K562 (cell line): ENCODE measurements around the gene POLR3C. TPM values are rescaled to one million over a fixed set of nuclear protein-coding genes. Genes with fewer than 3 reads are reported as not detected.
A peak's percentile ranks its signal among the peaks of the same experiment; 100 is the strongest.

Experiments used
- ATAC-seq: fragments of 200-7000 bp; cut with Tn5 transposase; 3 replicates; pipeline ENCODE4 v1.9.1; 2020; ENCODE audit warnings: moderate library complexity
- BruUV-seq: library from RNA; stranded (reverse); fragments of 400-500 nt; replicated peaks from 2 replicates; lab custom pipeline; 2021; lab: Mats Ljungman, UMichigan
- CTCF ChIA-PET: fragments of 300-600 bp; formaldehyde crosslinking; extraction: SDS; loops from one replicate; lab custom pipeline; 2021; ENCODE audit warnings: low intra/inter-chr PET ratio; lab: Yijun Ruan, JAX
- POLR2A ChIA-PET: fragments of 300-600, 350-650 bp; sonication (Branson Sonifier 250); formaldehyde crosslinking; extraction: SDS; loops from one replicate; lab custom pipeline; 2021; ENCODE audit warnings: antibody characterized with exemption, inconsistent platforms; lab: Yijun Ruan, JAX
- DNase-seq, 4 experiments: peaks; one replicate each; pipeline versions ENCODE4 v3.0.0 to v3.0.0-alpha.2; 2011 to 2018; ENCODE audit warnings: low spot score in 3 of 4, mixed read lengths in 3 of 4; ENCODE audit errors: extremely low read depth in 1 of 4
- FAIRE-seq: peaks from 2 replicates; lab custom pipeline; 2011; peaks lifted over from hg19 to GRCh38; lab: Jason Lieb, UNC
- H2AFZ ChIP-seq: 2 replicates; pipeline ENCODE4 v1.6.0; 2011; ENCODE audit warnings: low read depth, low read length, control low read depth, inconsistent platforms
- H3K27ac ChIP-seq: fragments of 200-600 bp; 3 replicates; pipeline ENCODE4 v1.8.0; 2011; ENCODE audit warnings: low read depth, mild to moderate bottlenecking, control low read depth, inconsistent platforms, low read length, moderate library complexity, mixed read lengths; ENCODE audit errors: extremely low read depth
- H3K27me3 ChIP-seq, 2 experiments: fragments of 300-600 bp in 1 of 2; 2 replicates in 1 of 2; 3 replicates in 1 of 2; pipeline versions ENCODE4 v1.6.0 to v1.8.0; 2011; ENCODE audit warnings: inconsistent platforms in 2 of 2, low read length in 2 of 2, mild to moderate bottlenecking in 1 of 2, mixed read lengths in 1 of 2, moderate library complexity in 1 of 2; ENCODE audit not compliant: control insufficient read depth in 2 of 2, insufficient read depth in 2 of 2
- H3K36me3 ChIP-seq: fragments of 300-600 bp; 3 replicates; pipeline ENCODE4 v1.8.0; 2011; ENCODE audit warnings: mild to moderate bottlenecking, low read length, inconsistent platforms; ENCODE audit not compliant: control insufficient read depth, insufficient read depth
- H3K4me1 ChIP-seq, 2 experiments: fragments of 200-600 bp in 1 of 2; replicated peaks in 1 of 2; 2 replicates in 1 of 2; 3 replicates in 1 of 2; pipeline versions ENCODE4 v1.5.1 to v1.8.0; 2011; ENCODE audit warnings: inconsistent platforms in 2 of 2, low read length in 2 of 2, mild to moderate bottlenecking in 1 of 2, mixed read lengths in 1 of 2, moderate library complexity in 1 of 2; ENCODE audit not compliant: control insufficient read depth in 2 of 2, insufficient read depth in 2 of 2
- H3K4me2 ChIP-seq: 2 replicates; pipeline ENCODE4 v1.6.1; 2011; ENCODE audit warnings: low read length, control low read depth, inconsistent platforms, mixed read lengths; ENCODE audit not compliant: insufficient read depth
- H3K4me3 ChIP-seq: fragments of 200-600 bp; sonication (generic), shearing (Covaris generic); 2 replicates; pipeline ENCODE4 v1.5.1; 2016; ENCODE audit warnings: control low read depth, inconsistent platforms
- H3K79me2 ChIP-seq: fragments of 200-600 bp; 3 replicates; pipeline ENCODE4 v1.8.0; 2011; ENCODE audit warnings: low read length, inconsistent platforms; ENCODE audit not compliant: control insufficient read depth, insufficient read depth
- H3K9ac ChIP-seq, 2 experiments: 2 replicates each; pipeline versions ENCODE4 v1.6.0 to v1.6.1; 2011; ENCODE audit warnings: low read depth in 2 of 2, low read length in 2 of 2, control low read depth in 1 of 2, inconsistent platforms in 1 of 2, mild to moderate bottlenecking in 1 of 2, mixed read lengths in 1 of 2; ENCODE audit not compliant: insufficient read depth in 1 of 2
- H3K9me1 ChIP-seq: one replicate; pipeline ENCODE4 v1.6.0; 2011; ENCODE audit warnings: inconsistent platforms, mild to moderate bottlenecking, low read length, moderate library complexity; ENCODE audit not compliant: control insufficient read depth, insufficient read depth
- H3K9me3 ChIP-seq: replicated peaks from 2 replicates; pipeline ENCODE4 v1.5.1; 2011; ENCODE audit warnings: low read depth, low read length, inconsistent platforms; ENCODE audit not compliant: control insufficient read depth, insufficient read depth
- H4K20me1 ChIP-seq: replicated peaks from 2 replicates; pipeline ENCODE4 v1.6.1; 2011; ENCODE audit warnings: low read length, inconsistent platforms, mixed read lengths; ENCODE audit not compliant: control insufficient read depth, insufficient read depth
- BDP1 ChIP-seq: IDR thresholded peaks from 3 replicates; pipeline ENCODE4 v1.6.1; 2011; ENCODE audit not compliant: insufficient read length, insufficient read depth
- EP400 ChIP-seq: fragments of 450-650 bp; IDR thresholded peaks from 2 replicates; pipeline ENCODE4 v1.6.1; 2017; ENCODE audit warnings: antibody characterized with exemption, mild to moderate bottlenecking, moderate library complexity
- HNRNPH1 ChIP-seq: fragments of 200-400 bp; formaldehyde crosslinking; optimal IDR thresholded peaks from 2 replicates; pipeline ENCODE3; 2017; ENCODE audit warnings: low read depth, mild to moderate bottlenecking, low read length, moderate library complexity
- KAT8 ChIP-seq: fragments of 450-650 bp; IDR thresholded peaks from 2 replicates; pipeline ENCODE4 v1.6.1; 2016; ENCODE audit warnings: low read depth, mild to moderate bottlenecking
- MAFF ChIP-seq: IDR thresholded peaks from 2 replicates; pipeline ENCODE4 v1.6.1; 2012; ENCODE audit warnings: low read length, improper control_type of control experiment
- MAZ ChIP-seq, 2 experiments: fragments of 450-650 bp in 1 of 2; sonication (generic) in 1 of 2; formaldehyde crosslinking; IDR thresholded peaks in 1 of 2; conservative IDR thresholded peaks in 1 of 2; 2 replicates each; pipeline versions ENCODE4 v1.4.0 to v1.5.0; 2020; ENCODE audit warnings: mild to moderate bottlenecking in 1 of 2, missing genetic modification reagents in 1 of 2
- NFIC ChIP-seq: fragments of 450-650 bp; IDR thresholded peaks from 2 replicates; pipeline ENCODE4 v1.6.1; 2017; ENCODE audit warnings: mild to moderate bottlenecking, inconsistent platforms
- RAD21 ChIP-seq, 2 experiments: fragments of 250-450 bp in 1 of 2; fragments of 450-650 bp in 1 of 2; sonication (Bioruptor Pico) in 1 of 2; formaldehyde crosslinking in 1 of 2; IDR thresholded peaks in 1 of 2; conservative IDR thresholded peaks in 1 of 2; 2 replicates each; pipeline versions ENCODE4 v1.4.0 to v1.8.0; 2020 to 2022; ENCODE audit warnings: mild to moderate bottlenecking in 2 of 2, moderate library complexity in 1 of 2
- RB1 ChIP-seq: fragments of 450-650 bp; IDR thresholded peaks from 2 replicates; pipeline ENCODE4 v1.6.1; 2017; ENCODE audit warnings: low read depth, mild to moderate bottlenecking
- RBFOX2 ChIP-seq: fragments of 200-400 bp; formaldehyde crosslinking; IDR thresholded peaks from 2 replicates; pipeline ENCODE4 v1.6.1; 2017; ENCODE audit warnings: low read depth, mild to moderate bottlenecking, low read length, moderate library complexity
- ZBTB7A ChIP-seq: IDR thresholded peaks from 2 replicates; pipeline ENCODE4 v1.6.1; 2011; ENCODE audit warnings: low read depth, mild to moderate bottlenecking, low read length, moderate library complexity, borderline replicate concordance; ENCODE audit not compliant: control insufficient read depth
- ZNF174 ChIP-seq: fragments of 250-450 bp; sonication (Bioruptor Pico); IDR thresholded peaks from 2 replicates; pipeline ENCODE4 v1.4.0; 2020; ENCODE audit warnings: mild to moderate bottlenecking
- WGBS: fragments of 100-300 bp; shearing (Covaris generic); methylation state at CpG from one replicate; pipeline ENCODE4 v1.1.6; 2016; ENCODE audit warnings: low coverage, mixed read lengths; ENCODE audit not compliant: insufficient coverage; ENCODE audit errors: missing lambda C conversion rate; 5-methylcytosine and 5-hydroxymethylcytosine counted together
- in situ Hi-C: fragments of 300-500 bp; cut with MboI; formaldehyde crosslinking; loops from 4 replicates; pipeline ENCODE4 v1.15.0; 2018; ENCODE audit warnings: inconsistent platforms, mixed read lengths
- intact Hi-C: fragments of 100-400 bp; cut with micrococcal nuclease; formaldehyde crosslinking; loops from 2 replicates; pipeline ENCODE4 v1.14.2; 2022
- polyA plus RNA-seq, 8 experiments: library from polyadenylated mRNA; depleted of rRNA in 4 of 8; stranded (reverse) in 5 of 8; unstranded in 3 of 8; fragments of >200 nt; fragmentation: Nextera tagmentation in 2 of 8; fragmentation: Illumina TruSeq in 1 of 8; extraction: Ambion mirVana in 2 of 8; extraction: Trizol in 1 of 8; gene quantifications; 2 replicates each; pipeline versions ENCODE4 v1.2.1 to v1.2.3, GENCODE V29; 2011 to 2014; ENCODE audit warnings: inconsistent platforms in 1 of 8, missing spikeins in 1 of 8
- total RNA-seq, 7 experiments: library from RNA; depleted of rRNA in 6 of 7; stranded (reverse); fragments of >200 nt in 6 of 7; fragmentation: Illumina TruSeq in 2 of 7; extraction: Trizol in 2 of 7; gene quantifications; 2 replicates each; pipeline versions ENCODE4 v1.2.1 to v1.2.3, GENCODE V29; 2011 to 2021; ENCODE audit warnings: low replicate concordance in 1 of 7
- TF ChIP-seq, protein P1 (sequence below): fragments of 200-800 bp; sonication (Bioruptor generic); IDR thresholded peaks from 2 replicates; pipeline ENCODE4 v1.6.1; 2017; ENCODE audit warnings: missing genetic modification characterization, missing compliant biosample characterization
- TF ChIP-seq, protein P2 (sequence below), 3 experiments: fragments of 200-800 bp in 1 of 3; sonication (Bioruptor generic) in 1 of 3; sonication (generic) in 1 of 3; formaldehyde crosslinking in 1 of 3; IDR thresholded peaks; 2 replicates each; pipeline versions ENCODE4 v1.6.1 to v1.8.0; 2016 to 2022; ENCODE audit warnings: mild to moderate bottlenecking in 2 of 3, missing compliant biosample characterization in 2 of 3, missing genetic modification characterization in 2 of 3, missing genetic modification reagents in 1 of 3
- TF ChIP-seq, protein P3 (sequence below): IDR thresholded peaks from 2 replicates; pipeline ENCODE4 v1.6.1; 2011; ENCODE audit warnings: borderline replicate concordance, low read depth, mild to moderate bottlenecking, moderate library complexity, low read length; ENCODE audit not compliant: insufficient read depth, poor library complexity, severe bottlenecking

The POLR3C gene
- total and polyA plus RNA-seq, 9 of the 15 experiments (the other 6 are each of a cell fraction or from before 2014, with no cell fraction given) = 19.7 to 64.1 (median 45.2) TPM

DNA sequence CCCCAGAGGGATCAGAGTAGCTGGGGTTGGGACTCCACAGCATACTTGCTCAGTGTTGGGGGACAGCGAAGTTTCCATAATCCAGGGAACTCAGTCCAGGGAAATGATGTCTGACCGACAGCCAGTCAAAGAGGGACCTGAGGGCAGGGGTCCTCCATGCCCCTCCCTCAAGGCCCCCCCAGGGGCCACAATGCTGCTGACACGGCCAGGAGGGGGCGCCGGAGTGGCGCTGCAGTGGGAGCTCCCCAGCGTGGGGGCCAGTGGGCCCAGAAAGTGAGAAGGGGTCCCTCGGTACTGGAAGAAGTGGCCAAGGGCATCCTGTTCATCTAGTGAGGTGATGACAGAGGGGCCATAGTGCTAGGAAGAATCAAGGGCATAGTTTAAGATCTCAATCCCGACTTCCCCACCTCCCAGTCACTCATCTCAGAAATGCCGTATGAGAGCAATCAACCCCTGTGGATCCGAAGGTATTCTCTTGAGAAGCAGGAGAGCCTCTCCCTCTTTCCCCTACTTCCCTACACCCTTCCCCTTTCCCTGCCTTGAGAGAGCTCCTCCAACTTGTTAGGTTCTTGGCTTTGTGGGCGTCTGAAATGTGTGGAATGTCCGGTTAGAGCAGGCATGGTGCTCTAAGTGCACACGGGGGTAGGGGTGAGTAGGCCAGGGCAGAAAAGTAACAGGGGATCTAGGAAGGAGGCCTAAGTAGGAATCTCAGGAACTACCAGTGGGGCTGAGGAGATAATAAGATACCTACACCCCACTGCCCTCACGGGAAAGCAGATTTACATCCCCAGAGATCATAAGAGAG lies 25.6 kb downstream of the POLR3C start:
- POLR2A ChIA-PET = interaction anchor here (0.5 to 2.5 kb wide), 7 partner anchors 8 to 189 kb away, joined by 3 to 13 read pairs (median 5); partner anchors contain the start of gene PIAS3
- H3K79me2 ChIP-seq = no peaks in the 10 kb centered on the region
- TF ChIP-seq EP400 = no peak
- no peak for TF ChIP-seq BDP1
- no peak for TF ChIP-seq KAT8
- TF ChIP-seq RB1 = no peak
- TF ChIP-seq ZNF174 (CRISPR knock-in tag) = no peak
- TF ChIP-seq NFIC = peak; percentile 29; the same call in 1 of the 2 replicates
- TF ChIP-seq HNRNPH1 = no peak
- peak; percentile 88 to 97 for TF ChIP-seq MAZ (CRISPR knock-in tag; conservative IDR thresholded peaks at IDR 0.05 in 1 of 2, IDR thresholded peaks at IDR 0.05 in 1 of 2)
- TF ChIP-seq ZBTB7A = peak; percentile 98
- TF ChIP-seq RBFOX2 = peak; percentile 21; the same call in 1 of the 2 replicates
- no peak for TF ChIP-seq MAFF
- TF ChIP-seq, protein P1, sequence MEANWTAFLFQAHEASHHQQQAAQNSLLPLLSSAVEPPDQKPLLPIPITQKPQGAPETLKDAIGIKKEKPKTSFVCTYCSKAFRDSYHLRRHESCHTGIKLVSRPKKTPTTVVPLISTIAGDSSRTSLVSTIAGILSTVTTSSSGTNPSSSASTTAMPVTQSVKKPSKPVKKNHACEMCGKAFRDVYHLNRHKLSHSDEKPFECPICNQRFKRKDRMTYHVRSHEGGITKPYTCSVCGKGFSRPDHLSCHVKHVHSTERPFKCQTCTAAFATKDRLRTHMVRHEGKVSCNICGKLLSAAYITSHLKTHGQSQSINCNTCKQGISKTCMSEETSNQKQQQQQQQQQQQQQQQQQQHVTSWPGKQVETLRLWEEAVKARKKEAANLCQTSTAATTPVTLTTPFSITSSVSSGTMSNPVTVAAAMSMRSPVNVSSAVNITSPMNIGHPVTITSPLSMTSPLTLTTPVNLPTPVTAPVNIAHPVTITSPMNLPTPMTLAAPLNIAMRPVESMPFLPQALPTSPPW (CRISPR knock-in tag) = peak; percentile 94
- peak; percentile 29 to 64 for TF ChIP-seq RAD21 (CRISPR knock-in tag; conservative IDR thresholded peaks at IDR 0.05 in 1 of 2, IDR thresholded peaks at IDR 0.05 in 1 of 2)
- TF ChIP-seq, protein P2, sequence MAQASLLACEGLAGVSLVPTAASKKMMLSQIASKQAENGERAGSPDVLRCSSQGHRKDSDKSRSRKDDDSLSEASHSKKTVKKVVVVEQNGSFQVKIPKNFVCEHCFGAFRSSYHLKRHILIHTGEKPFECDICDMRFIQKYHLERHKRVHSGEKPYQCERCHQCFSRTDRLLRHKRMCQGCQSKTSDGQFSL (CRISPR knock-in tag; IDR thresholded peaks at IDR 0.05) = no peak
- TF ChIP-seq, protein P2 (tag; IDR thresholded peaks at IDR 0.05) = 0 out of 4 replicates have a peak, but pooled peaks of 1 of the 2 experiments have one; percentile 27
- TF ChIP-seq, protein P3, sequence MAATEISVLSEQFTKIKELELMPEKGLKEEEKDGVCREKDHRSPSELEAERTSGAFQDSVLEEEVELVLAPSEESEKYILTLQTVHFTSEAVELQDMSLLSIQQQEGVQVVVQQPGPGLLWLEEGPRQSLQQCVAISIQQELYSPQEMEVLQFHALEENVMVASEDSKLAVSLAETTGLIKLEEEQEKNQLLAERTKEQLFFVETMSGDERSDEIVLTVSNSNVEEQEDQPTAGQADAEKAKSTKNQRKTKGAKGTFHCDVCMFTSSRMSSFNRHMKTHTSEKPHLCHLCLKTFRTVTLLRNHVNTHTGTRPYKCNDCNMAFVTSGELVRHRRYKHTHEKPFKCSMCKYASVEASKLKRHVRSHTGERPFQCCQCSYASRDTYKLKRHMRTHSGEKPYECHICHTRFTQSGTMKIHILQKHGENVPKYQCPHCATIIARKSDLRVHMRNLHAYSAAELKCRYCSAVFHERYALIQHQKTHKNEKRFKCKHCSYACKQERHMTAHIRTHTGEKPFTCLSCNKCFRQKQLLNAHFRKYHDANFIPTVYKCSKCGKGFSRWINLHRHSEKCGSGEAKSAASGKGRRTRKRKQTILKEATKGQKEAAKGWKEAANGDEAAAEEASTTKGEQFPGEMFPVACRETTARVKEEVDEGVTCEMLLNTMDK = peak; percentile 64

More for the DNA sequence above, 25.6 kb downstream of the POLR3C start:
- CTCF ChIA-PET = no interaction called here
- H3K4me3 ChIP-seq = no peak overlapping the region
- no peaks in the 10 kb centered on the region for H3K9me3 ChIP-seq
- no peak for FAIRE-seq
- peak; percentile 37 to 49 (median 44) for DNase-seq
- H3K4me2 ChIP-seq = no peak overlapping the region
- in situ Hi-C loops = loop anchor here (5.0 kb wide), 1 partner anchor 163 kb away; no protein-coding TSS in a partner anchor
- WGBS = 72% methylated on average over 15 of the region's 15 CpGs
- H3K9ac ChIP-seq = no peak overlapping the region
- no TSS peak for BruUV-seq
- intact Hi-C loops = loop anchor here (5.0 kb wide), 1 partner anchor 63 kb away; the partner anchor contains the start of gene ITGA10
- H4K20me1 ChIP-seq = no peaks in the 10 kb centered on the region
- H3K4me1 ChIP-seq = peaks cover 7 to 20% of the 10 kb centered on the region in 2 experiments; a peak in 4 of 5 replicates
- H3K9me1 ChIP-seq = no peaks in the 10 kb centered on the region
- no peaks in the 10 kb centered on the region for H3K27me3 ChIP-seq
- H3K27ac ChIP-seq = no peak overlapping the region
- ATAC-seq = peak; percentile 20; the same call in 2 of the 3 replicates
- peaks cover 51% of the 10 kb centered on the region for H3K36me3 ChIP-seq
- no peak overlapping the region for H2AFZ ChIP-seq
